ENCODE data around the gene NISCH. TPM values are rescaled to one million over a fixed set of nuclear protein-coding genes. Genes with fewer than 3 reads are reported as not detected.

NISCH gene
- total RNA-seq, 1 experiment from 2014 or later, result 60.4 TPM

DNA sequence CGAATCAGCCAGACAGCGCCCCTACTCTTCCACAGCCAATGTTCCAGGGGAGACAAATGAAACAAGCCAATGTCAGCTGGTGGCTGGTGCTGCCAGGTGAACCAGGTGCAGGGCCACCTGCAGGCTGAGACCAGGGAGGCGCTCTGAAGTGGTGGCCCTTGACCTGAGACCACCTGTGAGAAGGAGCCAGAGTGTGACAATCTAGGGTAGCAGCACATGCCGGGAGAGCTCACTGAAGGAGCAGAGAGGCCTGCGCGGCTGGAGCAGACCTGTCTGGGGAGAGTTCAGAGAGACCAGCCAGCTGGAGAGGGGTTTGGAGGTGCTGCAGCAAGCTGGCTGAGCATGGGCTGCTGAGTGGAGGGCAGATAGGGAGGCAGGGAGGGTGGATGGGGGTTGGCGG is 39.0 kb downstream of the NISCH start:
- ChIA-PET POLR2A (ENCODE audit: unreplicated experiment) (no interaction called here), CTCF (no interaction called here)
- H3K4me3 ChIP-seq (ENCODE audit: low read length), result no peak overlapping the region
- H2AFZ ChIP-seq (ENCODE audit: low read length), result no peak overlapping the region
- intact Hi-C loops (cut with micrococcal nuclease), result no loop called here
- TF ChIP-seq EZH2 (IDR thresholded peaks at IDR 0.05; ENCODE audit: low read length, unreplicated experiment) (no peak), EZH2phosphoT487 (IDR thresholded peaks at IDR 0.05; ENCODE audit: borderline replicate concordance, low read length) (no peak)
- TF ChIP-seq, protein P1, sequence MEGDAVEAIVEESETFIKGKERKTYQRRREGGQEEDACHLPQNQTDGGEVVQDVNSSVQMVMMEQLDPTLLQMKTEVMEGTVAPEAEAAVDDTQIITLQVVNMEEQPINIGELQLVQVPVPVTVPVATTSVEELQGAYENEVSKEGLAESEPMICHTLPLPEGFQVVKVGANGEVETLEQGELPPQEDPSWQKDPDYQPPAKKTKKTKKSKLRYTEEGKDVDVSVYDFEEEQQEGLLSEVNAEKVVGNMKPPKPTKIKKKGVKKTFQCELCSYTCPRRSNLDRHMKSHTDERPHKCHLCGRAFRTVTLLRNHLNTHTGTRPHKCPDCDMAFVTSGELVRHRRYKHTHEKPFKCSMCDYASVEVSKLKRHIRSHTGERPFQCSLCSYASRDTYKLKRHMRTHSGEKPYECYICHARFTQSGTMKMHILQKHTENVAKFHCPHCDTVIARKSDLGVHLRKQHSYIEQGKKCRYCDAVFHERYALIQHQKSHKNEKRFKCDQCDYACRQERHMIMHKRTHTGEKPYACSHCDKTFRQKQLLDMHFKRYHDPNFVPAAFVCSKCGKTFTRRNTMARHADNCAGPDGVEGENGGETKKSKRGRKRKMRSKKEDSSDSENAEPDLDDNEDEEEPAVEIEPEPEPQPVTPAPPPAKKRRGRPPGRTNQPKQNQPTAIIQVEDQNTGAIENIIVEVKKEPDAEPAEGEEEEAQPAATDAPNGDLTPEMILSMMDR (conservative IDR thresholded peaks at IDR 0.05; ENCODE audit: low read depth, low read length), result no peak
- no peaks in the 10 kb centered on the region for H3K4me1 ChIP-seq (ENCODE audit: insufficient read depth, low read length)
- no peaks in the 10 kb centered on the region for H3K9me2 ChIP-seq (replicated peaks; ENCODE audit: low read length)
- DNase-seq, result no peak
- BruUV-seq (replicated peaks), result no TSS peak
- no peak for ATAC-seq
- H3K36me3 ChIP-seq (ENCODE audit: low read depth, low read length), result peaks cover 12% of the 10 kb centered on the region; the same call in 1 of the 2 replicates
- no peaks in the 10 kb centered on the region for H3F3A ChIP-seq (ENCODE audit: low read length, unreplicated experiment)
- no peaks in the 10 kb centered on the region for H3K9me3 ChIP-seq (ENCODE audit: low read length)
- no peaks in the 10 kb centered on the region for H3K79me2 ChIP-seq (ENCODE audit: low read length)
- no peak overlapping the region for H3K4me2 ChIP-seq (ENCODE audit: low read length)
- no peaks in the 10 kb centered on the region for H3K27me3 ChIP-seq (ENCODE audit: low read length)
- H4K20me1 ChIP-seq (ENCODE audit: low read length), result no peaks in the 10 kb centered on the region
- no peak overlapping the region for H3K27ac ChIP-seq (ENCODE audit: low read length)
- H3K9ac ChIP-seq (ENCODE audit: low read length), result no peak overlapping the region

DNA sequence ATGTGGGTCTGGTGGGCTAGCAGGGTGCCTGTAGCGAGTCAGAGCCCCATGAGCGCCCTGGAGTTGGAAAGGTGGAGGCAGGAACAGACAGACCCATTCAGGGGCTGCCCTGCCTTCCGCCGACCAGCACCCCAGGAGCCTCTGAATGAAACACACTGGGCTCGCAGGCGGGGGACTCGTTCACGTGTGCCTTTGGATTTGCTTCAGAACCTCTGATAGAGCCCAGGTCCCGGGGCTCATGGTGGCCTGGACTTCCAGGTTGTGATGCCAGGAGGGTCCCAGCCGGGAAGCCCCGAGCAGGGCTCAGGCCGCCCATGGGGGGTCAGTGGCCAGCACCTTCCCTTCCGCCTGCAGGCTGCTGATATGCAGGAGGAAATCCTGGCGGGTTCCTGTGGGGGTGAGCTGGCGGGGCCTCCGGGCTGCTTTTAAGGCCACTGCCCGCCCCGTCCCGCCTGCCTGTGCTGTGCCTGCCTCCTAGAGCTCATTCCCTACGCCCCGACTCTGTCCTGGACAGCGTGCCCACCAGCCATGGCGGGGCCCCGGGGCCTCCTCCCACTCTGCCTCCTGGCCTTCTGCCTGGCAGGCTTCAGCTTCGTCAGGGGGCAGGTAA is 39.6 kb downstream of the NISCH start, which contains the start of gene STAB1:
TSS of gene STAB1 (plus strand) at position 453 of the 610 bp plus-strand sequence. CDS start at position 529, 76 bp downstream.
- Histone ChIP-seq H3K4me3 (ENCODE audit: low read length) (no peak within 1 kb of the TSS), H3K36me3 (ENCODE audit: low read depth, low read length) (peaks cover 12% of the 10 kb centered on the region; the same call in 1 of the 2 replicates), H3K79me2 (ENCODE audit: low read length) (no peaks in the 10 kb centered on the region), H3F3A (ENCODE audit: low read length, unreplicated experiment) (no peaks in the 10 kb centered on the region), H3K4me1 (ENCODE audit: insufficient read depth, low read length) (no peaks in the 10 kb centered on the region), H2AFZ (ENCODE audit: low read length) (no peak within 1 kb of the TSS), H4K20me1 (ENCODE audit: low read length) (no peaks in the 10 kb centered on the region), H3K27me3 (ENCODE audit: low read length) (no peaks in the 10 kb centered on the region), H3K9ac (ENCODE audit: low read length) (no peak within 1 kb of the TSS), H3K4me2 (ENCODE audit: low read length) (no peak within 1 kb of the TSS), H3K9me3 (ENCODE audit: low read length) (no peaks in the 10 kb centered on the region), H3K9me2 (replicated peaks; ENCODE audit: low read length) (no peaks in the 10 kb centered on the region), H3K27ac (ENCODE audit: low read length) (no peak within 1 kb of the TSS)
- ChIA-PET CTCF (no interaction called here), POLR2A (ENCODE audit: unreplicated experiment) (no interaction called here)
- no TSS peak for BruUV-seq (replicated peaks)
- intact Hi-C loops (cut with micrococcal nuclease), result no loop called here
- DNase-seq (no peak), ATAC-seq (no peak)
- TF ChIP-seq EZH2 (IDR thresholded peaks at IDR 0.05; ENCODE audit: low read length, unreplicated experiment), result no peak
- TF ChIP-seq, protein P1 (conservative IDR thresholded peaks at IDR 0.05; ENCODE audit: low read depth, low read length), result no peak
- no peak for TF ChIP-seq EZH2phosphoT487 (IDR thresholded peaks at IDR 0.05; ENCODE audit: borderline replicate concordance, low read length)

DNA sequence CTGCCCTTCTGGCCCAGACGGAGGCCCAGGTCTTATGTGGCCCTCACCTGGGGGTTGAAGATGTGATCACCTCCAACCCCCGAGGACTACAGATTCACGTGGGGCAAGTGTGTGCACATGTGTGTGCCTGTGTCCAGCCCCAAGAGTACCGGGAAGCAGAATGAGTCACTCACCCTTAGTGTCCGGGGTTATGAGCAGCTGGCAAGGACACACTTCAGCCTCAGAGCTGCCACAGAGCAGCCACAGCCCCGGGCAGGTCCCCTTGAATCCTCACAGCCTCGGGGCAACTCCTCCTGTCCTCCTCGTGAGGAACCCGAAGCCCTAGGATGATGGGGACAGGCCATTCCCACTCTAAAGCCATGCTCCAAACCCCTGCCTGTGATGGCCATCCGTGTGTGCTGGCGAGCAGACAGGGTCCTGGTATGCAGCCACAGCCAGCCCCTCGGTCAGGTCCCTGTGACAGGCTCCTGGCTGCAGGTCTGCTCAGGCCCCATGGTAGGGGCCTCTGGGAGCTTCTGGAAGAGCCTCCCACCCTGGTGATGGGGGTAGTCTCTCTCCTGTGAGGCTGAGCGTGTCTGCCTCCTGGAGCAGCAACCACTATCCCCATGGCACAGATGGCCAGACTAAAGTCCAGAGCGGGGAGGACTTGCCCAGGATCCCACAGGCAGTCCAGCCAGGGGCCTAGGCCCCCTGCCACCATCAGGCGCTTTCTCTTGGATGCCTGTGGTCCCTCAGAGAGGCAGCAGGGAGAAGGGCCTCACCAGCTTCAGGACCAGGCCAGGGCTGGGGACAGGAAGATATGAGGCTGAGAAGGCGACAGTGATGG is 40.6 kb downstream of the NISCH start:
- Histone ChIP-seq H3K79me2 (ENCODE audit: low read length) (no peaks in the 10 kb centered on the region), H3K4me3 (ENCODE audit: low read length) (no peak overlapping the region), H3K4me2 (ENCODE audit: low read length) (no peak overlapping the region), H2AFZ (ENCODE audit: low read length) (no peak overlapping the region), H3K27me3 (ENCODE audit: low read length) (no peaks in the 10 kb centered on the region), H3K36me3 (ENCODE audit: low read depth, low read length) (peaks cover 12% of the 10 kb centered on the region; the same call in 1 of the 2 replicates), H3F3A (ENCODE audit: low read length, unreplicated experiment) (no peaks in the 10 kb centered on the region), H3K9me2 (replicated peaks; ENCODE audit: low read length) (no peaks in the 10 kb centered on the region), H3K4me1 (ENCODE audit: insufficient read depth, low read length) (no peaks in the 10 kb centered on the region), H3K27ac (ENCODE audit: low read length) (no peak overlapping the region), H4K20me1 (ENCODE audit: low read length) (no peaks in the 10 kb centered on the region), H3K9ac (ENCODE audit: low read length) (no peak overlapping the region), H3K9me3 (ENCODE audit: low read length) (no peaks in the 10 kb centered on the region)
- ATAC-seq (peak; percentile 52), DNase-seq (no peak)
- intact Hi-C loops (cut with micrococcal nuclease), result no loop called here
- CTCF ChIA-PET, result no interaction called here
- POLR2A ChIA-PET (ENCODE audit: unreplicated experiment), result no interaction called here
- TF ChIP-seq EZH2phosphoT487 (IDR thresholded peaks at IDR 0.05; ENCODE audit: borderline replicate concordance, low read length), result no peak
- TF ChIP-seq, protein P1 (conservative IDR thresholded peaks at IDR 0.05; ENCODE audit: low read depth, low read length), result no peak
- no peak for TF ChIP-seq EZH2 (IDR thresholded peaks at IDR 0.05; ENCODE audit: low read length, unreplicated experiment)
- BruUV-seq (replicated peaks), result no TSS peak

Data from PC-3 (cell line).